IPS-NIHi11 (cell line): ENCODE results near the gene DDX11.
"Not testable (repeated sequence)": the region's sequence is repeated elsewhere in the genome, so short reads cannot be mapped to it uniquely, and the experiment has no call there.

Experiments used
- DNase-seq: peaks from one replicate; pipeline ENCODE4 v3.0.0; 2012; ENCODE audit warnings: mixed read lengths, low spot score

The DDX11 gene

DNA sequence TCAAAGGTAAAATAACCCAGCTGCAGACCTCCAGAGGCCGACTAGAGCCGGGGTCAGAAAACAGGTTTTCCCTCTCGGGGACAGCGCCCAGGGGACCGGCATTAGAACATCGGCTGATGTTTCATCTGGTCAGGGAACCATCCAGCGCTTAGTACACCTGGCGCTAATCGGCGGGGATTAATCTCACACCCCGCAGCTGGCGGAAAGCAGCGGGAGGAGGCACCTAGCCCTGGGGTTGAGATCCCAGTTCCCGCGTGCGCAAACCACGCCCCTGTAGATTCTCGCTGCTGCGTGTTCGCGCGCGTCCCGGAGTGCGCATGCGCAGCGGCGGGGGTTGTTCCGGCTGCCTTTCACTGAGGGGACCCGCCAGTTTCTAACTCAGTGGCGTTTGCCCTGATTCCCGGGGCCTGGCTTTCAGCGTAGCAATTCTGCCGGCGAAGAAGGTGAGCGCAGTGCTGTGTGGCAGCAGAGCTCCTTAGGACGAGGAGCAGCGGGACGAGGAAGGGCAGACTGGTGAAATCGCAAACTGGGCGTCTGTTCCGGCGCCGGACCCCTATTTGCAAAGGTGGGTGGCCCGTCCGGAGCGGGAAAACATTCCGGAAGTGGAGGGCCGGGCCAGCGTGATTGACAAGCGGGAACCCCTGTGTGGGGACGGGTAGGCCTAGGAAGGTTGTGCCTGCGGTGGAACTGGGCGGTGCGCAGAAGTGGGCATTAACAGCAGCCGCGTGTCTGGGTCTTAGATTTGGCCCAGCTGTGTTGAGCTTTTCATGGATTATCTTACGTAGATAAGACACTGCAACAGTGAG lies at the start of gene DDX11:
Gene DDX11, plus strand, starts transcription at position 334 of the 806 bp plus-strand sequence. CDS start 4,534 bp downstream, outside the sequence.
- peak; percentile 81 for DNase-seq

DNA sequence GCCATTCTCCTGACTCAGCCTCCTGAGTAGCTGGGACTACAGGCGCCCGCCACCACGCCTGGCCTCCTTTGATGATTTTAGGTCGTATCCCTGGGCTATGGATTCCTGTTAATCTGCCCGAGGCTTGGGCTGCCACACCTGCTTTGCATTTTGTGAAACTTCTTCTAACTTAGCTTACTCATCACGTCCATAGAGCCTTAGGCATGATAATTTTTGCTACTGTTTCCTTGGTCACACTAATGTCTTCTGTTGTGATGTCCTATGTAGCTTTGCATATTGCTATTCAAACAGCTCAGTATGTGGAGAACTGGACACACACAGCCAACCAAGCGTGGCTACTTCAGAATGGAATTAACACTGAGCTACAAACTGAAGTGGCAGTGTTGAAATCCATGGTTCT lies 47.5 kb upstream of the DDX11 start:
- no peak for DNase-seq

- not testable (repeated sequence) for DNase-seq
These were observed 46.7 kb upstream of the DDX11 start for GRCh38 chr12:31027006-31027405.

GRCh38 chr12:31029468-31029867 lies 44.2 kb upstream of the DDX11 start:
- no peak for DNase-seq

DNA sequence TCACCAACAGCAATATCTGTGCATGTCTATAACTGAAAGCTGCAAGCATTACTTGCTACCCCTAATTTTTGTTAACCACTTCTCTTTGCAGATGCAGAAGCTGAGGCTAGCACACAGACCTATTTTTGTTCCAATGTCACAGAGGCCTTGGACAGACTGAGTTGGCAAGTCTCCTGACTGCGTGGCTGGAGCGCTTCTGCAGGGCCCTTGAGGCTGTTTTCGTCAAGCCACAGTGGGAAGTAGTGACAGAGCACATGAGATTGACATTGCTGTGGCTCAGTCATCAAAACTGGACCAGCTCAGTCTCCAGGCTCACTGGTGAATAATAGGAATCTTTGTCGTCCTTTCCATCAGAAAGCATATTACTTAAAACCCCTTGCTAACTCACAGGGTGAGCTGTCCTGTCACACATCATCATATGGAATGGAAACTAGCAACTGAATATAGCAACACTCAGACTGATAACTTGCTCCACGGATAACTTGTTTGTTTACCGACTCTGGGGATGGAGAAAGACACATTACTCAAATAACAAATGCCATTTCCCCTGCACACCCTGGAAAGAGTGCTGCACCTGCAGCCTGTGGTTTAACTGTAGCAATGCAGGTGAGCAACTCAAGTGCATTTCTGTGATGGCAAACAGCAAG lies 43.6 kb upstream of the DDX11 start:
- no peak for DNase-seq

DNA sequence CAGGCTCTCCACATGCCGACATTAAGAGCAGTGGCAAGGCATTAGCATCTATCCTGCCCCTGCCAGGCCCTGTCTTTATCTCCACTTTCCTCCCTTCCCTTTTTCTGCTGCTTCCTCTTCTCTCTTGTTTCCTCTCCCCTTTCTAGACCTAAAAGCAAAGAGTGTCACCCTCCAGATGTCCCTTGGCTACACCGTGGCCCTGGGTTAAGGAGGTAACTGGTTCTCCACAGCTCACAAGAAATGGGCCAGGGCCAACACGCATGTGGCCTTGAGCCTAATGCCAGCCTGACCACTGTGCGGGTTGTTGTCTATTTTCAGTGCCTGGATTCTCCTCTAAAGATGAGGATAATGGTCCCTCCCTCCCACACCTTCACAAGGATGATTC lies 41.7 kb upstream of the DDX11 start:
- no peak for DNase-seq

DNA sequence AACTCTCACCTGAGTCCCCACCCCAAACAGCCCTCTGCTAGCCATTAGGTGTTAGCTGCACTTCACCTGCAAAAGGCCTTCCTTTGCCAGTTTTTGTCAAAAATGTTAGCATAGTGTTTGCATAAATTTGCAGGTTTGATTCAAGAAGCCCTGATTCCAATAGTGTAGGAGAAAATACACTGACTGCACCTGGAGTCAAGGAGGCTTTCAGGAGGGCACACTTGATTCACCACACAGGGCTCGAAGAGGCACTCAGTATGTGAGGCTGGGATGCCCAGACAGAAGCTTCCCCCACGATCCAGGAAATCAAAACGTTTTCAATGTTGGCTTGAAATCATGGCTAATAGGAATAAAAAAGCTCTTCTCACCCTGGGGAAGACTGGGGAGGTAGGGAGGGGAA lies 40.5 kb upstream of the DDX11 start:
- no peak for DNase-seq

DNA sequence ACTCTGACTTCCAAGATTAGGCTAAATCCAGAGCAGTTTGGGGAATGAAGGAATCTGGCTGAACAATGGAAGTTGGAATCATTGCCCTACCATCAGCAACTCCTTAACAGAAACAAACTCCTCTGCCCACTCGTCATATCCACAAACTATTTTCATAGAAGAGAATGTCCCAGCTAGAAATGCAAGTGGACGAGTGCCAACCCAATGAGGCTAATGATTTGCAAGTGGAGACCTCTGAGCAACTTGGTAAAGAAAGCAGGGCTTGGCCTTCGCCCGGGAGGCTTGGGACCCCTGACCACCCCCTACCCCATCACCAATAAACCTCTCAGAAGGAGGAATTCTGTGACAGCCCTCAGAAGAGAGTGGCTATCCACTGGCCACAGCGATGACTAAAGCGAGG lies 40.0 kb upstream of the DDX11 start:
- DNase-seq = no peak

DNA sequence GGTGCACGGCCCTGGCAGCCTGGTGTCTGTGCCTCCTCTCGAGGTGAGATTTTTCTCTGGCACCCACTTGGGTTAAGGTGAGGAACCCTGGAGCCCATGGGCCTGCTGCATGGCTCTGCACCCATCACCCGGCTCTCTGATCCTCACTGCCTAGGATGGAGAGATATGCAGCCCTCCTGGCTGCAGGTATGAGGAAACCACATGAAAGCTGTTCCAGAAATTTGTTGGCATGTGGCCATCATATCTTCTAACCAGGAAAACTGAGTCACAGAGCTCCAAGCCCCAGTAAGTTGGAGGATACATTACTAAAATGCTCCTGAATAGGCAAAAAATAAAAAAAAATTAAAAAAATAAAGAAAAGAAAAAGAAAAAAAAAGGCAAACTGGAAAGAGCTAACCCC lies 39.3 kb upstream of the DDX11 start:
- DNase-seq = no peak

- no peak for DNase-seq
These were observed 38.4 kb upstream of the DDX11 start for GRCh38 chr12:31035226-31035625.

- DNase-seq = no peak
These were observed 37.5 kb upstream of the DDX11 start for GRCh38 chr12:31035967-31036665.

GRCh38 chr12:31037028-31037427 lies 36.6 kb upstream of the DDX11 start:
- no peak for DNase-seq

DNA sequence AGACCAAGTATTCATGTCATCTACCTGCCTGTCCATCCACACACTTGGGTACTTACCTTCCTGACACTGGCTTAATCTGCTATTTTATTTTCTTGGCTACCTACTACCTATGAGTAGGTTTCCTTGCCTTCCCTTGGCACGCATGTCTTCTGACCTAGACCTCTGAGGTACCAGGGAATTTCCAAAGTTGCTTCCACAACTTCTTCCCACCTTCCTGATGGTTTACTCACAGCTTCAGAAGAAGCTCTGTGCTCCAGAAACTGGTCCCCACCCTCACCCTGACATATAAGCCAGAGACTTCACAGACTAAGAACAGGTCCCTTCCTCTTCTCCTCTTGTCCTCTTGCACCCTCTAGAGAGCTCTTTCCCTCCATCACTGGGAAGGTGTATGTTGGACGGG lies 35.7 kb upstream of the DDX11 start:
- no peak for DNase-seq

DNA sequence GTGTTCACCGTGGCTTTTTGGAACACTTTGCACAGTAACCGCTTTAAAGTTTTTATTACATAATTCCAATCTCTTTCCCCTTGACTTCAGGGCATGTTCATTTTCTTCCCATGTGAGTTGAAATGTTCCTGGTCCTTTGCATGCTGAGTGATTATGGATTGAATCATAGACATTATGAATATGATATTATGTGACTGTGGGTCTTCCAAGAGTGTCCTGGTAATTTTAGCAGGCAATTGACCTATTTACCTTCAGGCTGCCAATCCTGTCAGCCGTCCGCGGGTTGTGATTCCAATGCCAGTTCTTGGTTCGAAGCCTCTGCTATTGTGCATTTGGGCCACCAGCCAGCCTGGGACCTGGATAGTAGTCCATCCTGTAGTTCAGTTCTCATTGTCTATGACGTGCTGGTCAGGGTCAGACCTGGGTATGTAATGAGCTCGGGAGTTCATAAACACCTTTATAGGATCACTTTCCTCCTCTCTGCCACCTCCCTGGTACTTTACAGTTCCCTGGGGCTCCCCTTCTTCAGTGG lies 32.6 kb upstream of the DDX11 start:
- DNase-seq = no peak

GRCh38 chr12:31050143-31050542 lies 23.5 kb upstream of the DDX11 start:
- DNase-seq = not testable (repeated sequence)

DNA sequence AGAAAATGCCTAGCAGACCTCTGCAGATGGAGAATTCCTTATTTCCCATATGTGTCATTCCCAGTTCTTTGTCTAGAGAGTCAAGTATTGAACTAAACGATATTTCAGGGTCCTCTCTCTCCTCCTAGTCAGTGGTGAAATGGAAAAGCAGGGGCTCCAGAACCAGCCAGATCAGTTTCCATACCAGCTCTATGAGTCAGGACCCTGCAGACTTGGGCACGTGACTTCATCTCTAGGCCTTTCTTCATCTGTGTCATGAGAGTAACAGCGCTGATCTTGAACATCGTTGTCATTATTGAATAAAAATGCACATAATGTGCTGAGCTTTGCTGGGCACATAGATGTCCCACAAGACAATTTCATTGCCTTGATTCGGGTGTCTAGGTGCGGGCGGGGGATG lies 23.1 kb upstream of the DDX11 start:
- DNase-seq = not testable (repeated sequence)

- not testable (repeated sequence) for DNase-seq
These were observed 22.0 kb upstream of the DDX11 start for GRCh38 chr12:31051692-31052091.

DNA sequence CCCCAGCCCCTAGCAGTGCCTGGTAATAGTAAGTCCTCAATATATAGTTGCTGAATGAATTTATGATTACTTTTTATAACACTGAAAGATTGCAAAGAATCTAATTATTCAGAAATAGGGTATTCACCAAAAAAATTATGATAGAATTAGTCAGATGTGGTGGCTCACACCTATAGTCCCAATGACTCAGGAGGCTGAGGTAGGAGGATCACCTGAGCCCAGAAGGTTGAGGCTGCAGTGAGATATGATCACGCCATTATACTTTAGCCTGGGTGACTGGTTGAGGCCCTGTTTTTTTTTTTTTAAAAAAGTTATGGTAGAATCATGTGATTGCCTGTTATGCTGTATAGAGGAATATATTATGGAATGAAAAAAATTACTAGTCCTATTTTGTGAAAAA lies 21.5 kb upstream of the DDX11 start:
- DNase-seq = not testable (repeated sequence)

- not testable (repeated sequence) for DNase-seq
These were observed 20.8 kb upstream of the DDX11 start for GRCh38 chr12:31052666-31053439.

GRCh38 chr12:31053944-31054343 lies 19.7 kb upstream of the DDX11 start:
- not testable (repeated sequence) for DNase-seq

- DNase-seq = no peak
These were observed 16.0 kb upstream of the DDX11 start for GRCh38 chr12:31057671-31058070.

GRCh38 chr12:31066196-31066595 lies 7.5 kb upstream of the DDX11 start:
- DNase-seq = not testable (repeated sequence)
